Liver (tissue), 3 donors: Measurements from ENCODE around the gene PSRC1.

Source experiments
- CTCF ChIP-seq: fragments of 150-350 bp; IDR thresholded peaks from 2 replicates; pipeline ENCODE4 v1.5.1; 2017; ENCODE audit warnings: improper control_type of control experiment, low read depth, low read length; ENCODE audit not compliant: missing input control
- JUND ChIP-seq, 2 donors: IDR thresholded peaks; 2 replicates each; pipeline ENCODE4 v1.6.1; 2016; ENCODE audit warnings: antibody characterized with exemption in 2 of 2
- YY1 ChIP-seq: IDR thresholded peaks from 2 replicates; pipeline ENCODE4 v1.6.1; 2016; ENCODE audit warnings: antibody characterized with exemption, mild to moderate bottlenecking
- ZBTB33 ChIP-seq: IDR thresholded peaks from 2 replicates; pipeline ENCODE4 v1.6.1; 2016; ENCODE audit warnings: antibody characterized with exemption
- donor health status: healthy.
- donor health status: healthy.

DNA sequence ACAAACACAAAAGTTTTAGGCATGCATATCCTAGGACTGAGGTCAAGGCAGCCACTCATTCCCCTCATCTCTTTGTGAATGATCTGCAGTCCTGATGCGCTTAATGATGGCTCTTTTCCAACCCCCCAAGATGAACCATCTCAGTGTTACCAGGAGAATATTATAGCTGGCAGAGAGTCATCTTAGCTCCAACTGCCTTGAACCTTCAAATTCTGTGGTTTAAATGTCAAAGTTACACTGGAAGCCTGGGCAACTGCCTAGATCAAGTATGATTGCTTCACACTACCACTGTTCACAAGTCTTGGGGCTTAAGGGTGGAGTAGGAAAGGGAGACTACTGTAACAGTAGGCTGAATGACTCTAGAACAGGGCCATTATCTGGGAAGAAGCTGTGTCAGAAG is 31.9 kb upstream of the PSRC1 start:
- no peak for TF ChIP-seq CTCF
- TF ChIP-seq YY1: no peak
- no peak for TF ChIP-seq ZBTB33
- no peak for TF ChIP-seq JUND (IDR thresholded peaks at IDR 0.05)
